HG02938 (cell line): ENCODE measurements around the gene PTPRN2.

ENCODE experiments used
- ATAC-seq: cut with Tn5 transposase; IDR thresholded peaks from one replicate; pipeline ENCODE4 v1.9.1; 2021; ENCODE audit warnings: mild to moderate bottlenecking, moderate library complexity; ENCODE audit not compliant: unreplicated experiment

Gene PTPRN2

GRCh38 chr7:157840174-157840913, 747.3 kb downstream of the PTPRN2 start:
- ATAC-seq = no peak

- ATAC-seq = no peak
Observed at GRCh38 chr7:157839672-157840167, 747.9 kb downstream of the PTPRN2 start.

GRCh38 chr7:157839226-157839625, 748.4 kb downstream of the PTPRN2 start:
- ATAC-seq = no peak

- no peak for ATAC-seq
Observed at GRCh38 chr7:157837561-157837960, 750.1 kb downstream of the PTPRN2 start.

GRCh38 chr7:157837047-157837446, 750.6 kb downstream of the PTPRN2 start:
- no peak for ATAC-seq

- no peak for ATAC-seq
Observed at GRCh38 chr7:157834501-157835163, 753.0 kb downstream of the PTPRN2 start.

- ATAC-seq = no peak
Observed at GRCh38 chr7:157832866-157833607, 754.6 kb downstream of the PTPRN2 start.

- no peak for ATAC-seq
Observed at GRCh38 chr7:157832421-157832820, 755.2 kb downstream of the PTPRN2 start.

- no peak for ATAC-seq
Observed at GRCh38 chr7:157832006-157832405, 755.6 kb downstream of the PTPRN2 start.

- no peak for ATAC-seq
Observed at GRCh38 chr7:157831143-157831905, 756.3 kb downstream of the PTPRN2 start.

GRCh38 chr7:157830331-157830730, 757.3 kb downstream of the PTPRN2 start:
- no peak for ATAC-seq

- no peak for ATAC-seq
Observed at GRCh38 chr7:157829491-157829890, 758.1 kb downstream of the PTPRN2 start.

GRCh38 chr7:157828881-157829280, 758.7 kb downstream of the PTPRN2 start:
- no peak for ATAC-seq

GRCh38 chr7:157828190-157828589, 759.4 kb downstream of the PTPRN2 start:
- ATAC-seq = no peak

GRCh38 chr7:157827863-157828160, 759.8 kb downstream of the PTPRN2 start:
- no peak for ATAC-seq

- ATAC-seq = no peak
Observed at GRCh38 chr7:157827045-157827862, 760.4 kb downstream of the PTPRN2 start.

GRCh38 chr7:157826566-157826965, 761.1 kb downstream of the PTPRN2 start:
- ATAC-seq = no peak

GRCh38 chr7:157825325-157825724, 762.3 kb downstream of the PTPRN2 start:
- no peak for ATAC-seq

GRCh38 chr7:157824819-157825121, 762.9 kb downstream of the PTPRN2 start:
- ATAC-seq = no peak

GRCh38 chr7:157824011-157824818, 763.4 kb downstream of the PTPRN2 start:
- ATAC-seq = no peak
